OCI-LY1 (cell line): ENCODE results near the gene PRODH.

Experiments
- CTCF ChIP-seq: fragments of 200-600 bp; sonication (generic), shearing (Covaris generic); IDR thresholded peaks from 2 replicates; pipeline ENCODE4 v1.5.1; 2017; ENCODE audit warnings: mild to moderate bottlenecking, antibody characterized with exemption, low read length, moderate library complexity, mixed read lengths
- EZH2 ChIP-seq: fragments of 200-600 bp; sonication (generic), shearing (Covaris generic); IDR thresholded peaks from 2 replicates; pipeline ENCODE4 v1.8.0; 2017; ENCODE audit warnings: borderline replicate concordance, mixed run types, mild to moderate bottlenecking, antibody characterized with exemption, low read length, moderate library complexity, mixed read lengths

- TF ChIP-seq CTCF (no peak), EZH2 (no peak)
These were observed 48.5 kb upstream of the PRODH start for GRCh38 chr22:18984564-18984963.
